Testis (tissue), 2 donors: ENCODE data around the gene EXOSC10.

Experiments
- CTCF ChIP-seq, 3 experiments: fragments of 450-650 bp in 2 of 3; fragments of 200-600 bp in 1 of 3; sonication (generic) in 1 of 3; IDR thresholded peaks; one replicate each; pipeline ENCODE4 v1.5.1; 2016 to 2019; ENCODE audit warnings: antibody characterized with exemption in 3 of 3, mild to moderate bottlenecking in 2 of 3, moderate library complexity in 1 of 3
- POLR2A ChIP-seq: fragments of 450-650 bp; IDR thresholded peaks from one replicate; pipeline ENCODE4 v1.6.1; 2017; ENCODE audit warnings: antibody characterized with exemption, mild to moderate bottlenecking, moderate library complexity

- TF ChIP-seq CTCF (IDR thresholded peaks at IDR 0.05) (no peak), POLR2A (no peak)
These were observed 1.7 kb upstream of the EXOSC10 start for GRCh38 chr1:11101347-11101746.
